ENCODE data around the gene SLC16A4.

The SLC16A4 gene

GRCh38 chr1:110370827-110371226 is 20.0 kb downstream of the SLC16A4 start:
- WGBS (ENCODE audit: insufficient coverage), result no CpG with 5 or more reads among the region's 1 CpG
- POLR2A ChIA-PET, result no interaction called here
- CTCF ChIA-PET, result interaction anchor here (1.9 kb wide), 1 partner anchor 16 kb away, joined by 4 read pairs; no protein-coding TSS in a partner anchor
- Histone ChIP-seq H3K4me3 (ENCODE audit: control insufficient read depth in 1 of 7, extremely low read depth in 1 of 7, insufficient read depth in 4 of 7, low read depth in 2 of 7, low read length in 6 of 7) (no peak overlapping the region), H3K9me3 (ENCODE audit: control extremely low read depth in 1 of 5, control insufficient read depth in 4 of 5, insufficient read depth in 2 of 5, low read depth in 1 of 5, low read length in 4 of 5) (no peaks in the 10 kb centered on the region), H3K4me1 (ENCODE audit: control extremely low read depth in 1 of 4, control insufficient read depth in 4 of 4, insufficient read depth in 4 of 4, low read length in 3 of 4) (no peaks in the 10 kb centered on the region), H3K27me3 (replicated peaks in 2 of 5; ENCODE audit: control insufficient read depth in 4 of 5, insufficient read depth in 5 of 5, low read length in 4 of 5) (no peaks in the 10 kb centered on the region), H3K27ac (ENCODE audit: insufficient read depth in 1 of 2, low read depth in 1 of 2, low read length in 2 of 2, poor library complexity in 1 of 2, severe bottlenecking in 2 of 2) (peak overlapping the region in 1 of 2 experiments; percentile 38), H3K36me3 (ENCODE audit: control insufficient read depth in 4 of 4, insufficient read depth in 4 of 4, low read length in 3 of 4) (peaks cover 3 to 36% (median 20%) of the 10 kb centered on the region in 4 experiments)
- no peak for DNase-seq

- Histone ChIP-seq H3K27ac (ENCODE audit: insufficient read depth in 1 of 2, low read depth in 1 of 2, low read length in 2 of 2, poor library complexity in 1 of 2, severe bottlenecking in 2 of 2) (no peak overlapping the region), H3K9me3 (ENCODE audit: control extremely low read depth in 1 of 5, control insufficient read depth in 4 of 5, insufficient read depth in 2 of 5, low read depth in 1 of 5, low read length in 4 of 5) (no peaks in the 10 kb centered on the region), H3K36me3 (ENCODE audit: control insufficient read depth in 4 of 4, insufficient read depth in 4 of 4, low read length in 3 of 4) (peaks cover 6 to 32% (median 16%) of the 10 kb centered on the region in 4 experiments), H3K4me1 (ENCODE audit: control extremely low read depth in 1 of 4, control insufficient read depth in 4 of 4, insufficient read depth in 4 of 4, low read length in 3 of 4) (no peaks in the 10 kb centered on the region), H3K4me3 (ENCODE audit: control insufficient read depth in 1 of 7, extremely low read depth in 1 of 7, insufficient read depth in 4 of 7, low read depth in 2 of 7, low read length in 6 of 7) (no peak overlapping the region), H3K27me3 (replicated peaks in 2 of 5; ENCODE audit: control insufficient read depth in 4 of 5, insufficient read depth in 5 of 5, low read length in 4 of 5) (no peaks in the 10 kb centered on the region)
- no CpG with 5 or more reads among the region's 3 CpGs for WGBS (ENCODE audit: insufficient coverage)
- DNase-seq, result no peak
- CTCF ChIA-PET, result interaction anchor here (1.3 to 2.0 kb wide), 2 partner anchors 8 to 26 kb away, joined by 4 to 6 read pairs; partner anchors contain the start of gene RBM15
- POLR2A ChIA-PET, result no interaction called here
These were observed 26.6 kb downstream of the SLC16A4 start for GRCh38 chr1:110364221-110364620.

- Histone ChIP-seq H3K36me3 (ENCODE audit: control insufficient read depth in 4 of 4, insufficient read depth in 4 of 4, low read length in 3 of 4) (peaks cover 6 to 37% (median 15%) of the 10 kb centered on the region in 4 experiments), H3K9me3 (ENCODE audit: control extremely low read depth in 1 of 5, control insufficient read depth in 4 of 5, insufficient read depth in 2 of 5, low read depth in 1 of 5, low read length in 4 of 5) (no peaks in the 10 kb centered on the region), H3K27ac (ENCODE audit: insufficient read depth in 1 of 2, low read depth in 1 of 2, low read length in 2 of 2, poor library complexity in 1 of 2, severe bottlenecking in 2 of 2) (no peak overlapping the region), H3K4me3 (ENCODE audit: control insufficient read depth in 1 of 7, extremely low read depth in 1 of 7, insufficient read depth in 4 of 7, low read depth in 2 of 7, low read length in 6 of 7) (no peak overlapping the region), H3K27me3 (replicated peaks in 2 of 5; ENCODE audit: control insufficient read depth in 4 of 5, insufficient read depth in 5 of 5, low read length in 4 of 5) (no peaks in the 10 kb centered on the region), H3K4me1 (ENCODE audit: control extremely low read depth in 1 of 4, control insufficient read depth in 4 of 4, insufficient read depth in 4 of 4, low read length in 3 of 4) (no peaks in the 10 kb centered on the region)
- 100% methylated on average over 1 of the region's 1 CpG for WGBS (ENCODE audit: insufficient coverage)
- no peak for DNase-seq
- ChIA-PET POLR2A (interaction anchor here (0.6 kb wide), 2 partner anchors 14 to 124 kb away, joined by 4 to 5 read pairs; no protein-coding TSS in a partner anchor), CTCF (interaction anchor here (1.0 kb wide), 1 partner anchor 14 kb away, joined by 3 read pairs; no protein-coding TSS in a partner anchor)
These were observed 29.0 kb downstream of the SLC16A4 start for GRCh38 chr1:110361856-110362255.

- no peaks in the 10 kb centered on the region for H3K27me3 ChIP-seq (replicated peaks in 2 of 5; ENCODE audit: control insufficient read depth in 4 of 5, insufficient read depth in 5 of 5, low read length in 4 of 5)
- no peak for DNase-seq
- H3K4me3 ChIP-seq (ENCODE audit: control insufficient read depth in 1 of 7, extremely low read depth in 1 of 7, insufficient read depth in 4 of 7, low read depth in 2 of 7, low read length in 6 of 7), result no peak overlapping the region
- H3K27ac ChIP-seq (ENCODE audit: insufficient read depth in 1 of 2, low read depth in 1 of 2, low read length in 2 of 2, poor library complexity in 1 of 2, severe bottlenecking in 2 of 2), result no peak overlapping the region
- CTCF ChIA-PET, result interaction anchor here (0.7 to 1.7 kb wide), 3 partner anchors 13 to 25 kb away, joined by 3 read pairs; partner anchors contain the start of gene RBM15
- POLR2A ChIA-PET, result no interaction called here
- no peaks in the 10 kb centered on the region for H3K9me3 ChIP-seq (ENCODE audit: control extremely low read depth in 1 of 5, control insufficient read depth in 4 of 5, insufficient read depth in 2 of 5, low read depth in 1 of 5, low read length in 4 of 5)
- peaks cover 7 to 43% (median 19%) of the 10 kb centered on the region in 4 experiments for H3K36me3 ChIP-seq (ENCODE audit: control insufficient read depth in 4 of 4, insufficient read depth in 4 of 4, low read length in 3 of 4)
- H3K4me1 ChIP-seq (ENCODE audit: control extremely low read depth in 1 of 4, control insufficient read depth in 4 of 4, insufficient read depth in 4 of 4, low read length in 3 of 4), result no peaks in the 10 kb centered on the region
- WGBS (ENCODE audit: insufficient coverage), result 100% methylated on average over 1 of the region's 2 CpGs
These were observed 30.4 kb downstream of the SLC16A4 start for GRCh38 chr1:110360431-110360830.

GRCh38 chr1:110356379-110356778 is 34.4 kb downstream of the SLC16A4 start:
- ChIA-PET POLR2A (no interaction called here), CTCF (no interaction called here)
- peaks cover 4 to 45% (median 9%) of the 10 kb centered on the region in 4 experiments for H3K36me3 ChIP-seq (ENCODE audit: control insufficient read depth in 4 of 4, insufficient read depth in 4 of 4, low read length in 3 of 4)

GRCh38 chr1:110355321-110355720 is 35.5 kb downstream of the SLC16A4 start:
- DNase-seq, result no peak
- POLR2A ChIA-PET, result no interaction called here
- CTCF ChIA-PET, result no interaction called here

More at GRCh38 chr1:110356379-110356778, 34.4 kb downstream of the SLC16A4 start:
- no peaks in the 10 kb centered on the region for H3K4me1 ChIP-seq (ENCODE audit: control extremely low read depth in 1 of 4, control insufficient read depth in 4 of 4, insufficient read depth in 4 of 4, low read length in 3 of 4)
- WGBS (ENCODE audit: insufficient coverage), result no CpG with 5 or more reads among the region's 2 CpGs
- no peaks in the 10 kb centered on the region for H3K9me3 ChIP-seq (ENCODE audit: control extremely low read depth in 1 of 5, control insufficient read depth in 4 of 5, insufficient read depth in 2 of 5, low read depth in 1 of 5, low read length in 4 of 5)
- H3K4me3 ChIP-seq (ENCODE audit: control insufficient read depth in 1 of 7, extremely low read depth in 1 of 7, insufficient read depth in 4 of 7, low read depth in 2 of 7, low read length in 6 of 7), result no peak overlapping the region
- H3K27ac ChIP-seq (ENCODE audit: insufficient read depth in 1 of 2, low read depth in 1 of 2, low read length in 2 of 2, poor library complexity in 1 of 2, severe bottlenecking in 2 of 2), result peak overlapping the region in 1 of 2 experiments; percentile 19
- no peak for DNase-seq
- no peaks in the 10 kb centered on the region for H3K27me3 ChIP-seq (replicated peaks in 2 of 5; ENCODE audit: control insufficient read depth in 4 of 5, insufficient read depth in 5 of 5, low read length in 4 of 5)

GRCh38 chr1:110350360-110350759 is 40.5 kb downstream of the SLC16A4 start:
- Histone ChIP-seq H3K36me3 (ENCODE audit: control insufficient read depth in 4 of 4, insufficient read depth in 4 of 4, low read length in 3 of 4) (peaks cover 7 to 45% (median 20%) of the 10 kb centered on the region in 4 experiments), H3K4me3 (ENCODE audit: control insufficient read depth in 1 of 7, extremely low read depth in 1 of 7, insufficient read depth in 4 of 7, low read depth in 2 of 7, low read length in 6 of 7) (no peak overlapping the region), H3K4me1 (ENCODE audit: control extremely low read depth in 1 of 4, control insufficient read depth in 4 of 4, insufficient read depth in 4 of 4, low read length in 3 of 4) (peaks cover 7 to 27% (median 15%) of the 10 kb centered on the region in 4 experiments), H3K27ac (ENCODE audit: insufficient read depth in 1 of 2, low read depth in 1 of 2, low read length in 2 of 2, poor library complexity in 1 of 2, severe bottlenecking in 2 of 2) (peak overlapping the region in 1 of 2 experiments; percentile 11), H3K27me3 (replicated peaks in 2 of 5; ENCODE audit: control insufficient read depth in 4 of 5, insufficient read depth in 5 of 5, low read length in 4 of 5) (no peaks in the 10 kb centered on the region), H3K9me3 (ENCODE audit: control extremely low read depth in 1 of 5, control insufficient read depth in 4 of 5, insufficient read depth in 2 of 5, low read depth in 1 of 5, low read length in 4 of 5) (no peaks in the 10 kb centered on the region)
- CTCF ChIA-PET, result interaction anchor here (1.0 to 1.6 kb wide), 2 partner anchors 11 to 13 kb away, joined by 4 read pairs; no protein-coding TSS in a partner anchor
- POLR2A ChIA-PET, result interaction anchor here (2.4 kb wide), 1 partner anchor 12 kb away, joined by 8 read pairs; the partner anchor contains the start of gene RBM15
- DNase-seq, result peak in 2 of 3 donors; percentile 17 to 38
- WGBS (ENCODE audit: insufficient coverage), result 100% methylated on average over 2 of the region's 2 CpGs

More at GRCh38 chr1:110355321-110355720, 35.5 kb downstream of the SLC16A4 start:
- WGBS (ENCODE audit: insufficient coverage), result no CpG with 5 or more reads among the region's 1 CpG
- Histone ChIP-seq H3K27ac (ENCODE audit: insufficient read depth in 1 of 2, low read depth in 1 of 2, low read length in 2 of 2, poor library complexity in 1 of 2, severe bottlenecking in 2 of 2) (no peak overlapping the region), H3K4me1 (ENCODE audit: control extremely low read depth in 1 of 4, control insufficient read depth in 4 of 4, insufficient read depth in 4 of 4, low read length in 3 of 4) (peaks cover 0 to 6% (median 2%) of the 10 kb centered on the region in 4 experiments), H3K4me3 (ENCODE audit: control insufficient read depth in 1 of 7, extremely low read depth in 1 of 7, insufficient read depth in 4 of 7, low read depth in 2 of 7, low read length in 6 of 7) (no peak overlapping the region), H3K36me3 (ENCODE audit: control insufficient read depth in 4 of 4, insufficient read depth in 4 of 4, low read length in 3 of 4) (peaks cover 4 to 54% (median 11%) of the 10 kb centered on the region in 4 experiments), H3K27me3 (replicated peaks in 2 of 5; ENCODE audit: control insufficient read depth in 4 of 5, insufficient read depth in 5 of 5, low read length in 4 of 5) (no peaks in the 10 kb centered on the region), H3K9me3 (ENCODE audit: control extremely low read depth in 1 of 5, control insufficient read depth in 4 of 5, insufficient read depth in 2 of 5, low read depth in 1 of 5, low read length in 4 of 5) (no peaks in the 10 kb centered on the region)

Measured in common myeloid progenitor, CD34-positive (primary cell).